ENCODE measurements around the gene RRAGC. TPM values are rescaled to one million over a fixed set of nuclear protein-coding genes. Genes with fewer than 3 reads are reported as not detected.
A peak's percentile ranks its signal among the peaks of the same experiment; 100 is the strongest.

RRAGC gene
- total and polyA plus RNA-seq, 10 donors = 9.4 to 28.1 (median 19.6) TPM

- peaks cover 4 to 98% (median 47%) of the 10 kb centered on the region in 7 donors for H3K27me3 ChIP-seq (replicated peaks in 1 of 7)
- peak in 10 of 11 experiments; percentile 8 to 93 (median 82) for TF ChIP-seq CTCF (IDR thresholded peaks at IDR 0.05 in 8 of 11, conservative IDR thresholded peaks at IDR 0.05 in 3 of 11)
- TF ChIP-seq POLR2AphosphoS5 (IDR thresholded peaks at IDR 0.05) = no peak
- no peaks in the 10 kb centered on the region for H3K36me3 ChIP-seq
- peak overlapping the region; percentile 16 to 63 (median 29) for H3K4me3 ChIP-seq
- peaks cover 0 to 8% (median 0%) of the 10 kb centered on the region in 8 donors for H3K9me3 ChIP-seq
- intact Hi-C loops (cut with DNase I; ENCODE audit: low total_unique reads) = loop anchor here (10.0 kb wide), 2 partner anchors 214 to 794 kb away; no protein-coding TSS in a partner anchor
- H3K27ac ChIP-seq = peak overlapping the region in 1 of 8 donors; percentile 21
- peak; percentile 88 for DNase-seq
- H3K4me1 ChIP-seq = peaks cover 13 to 40% (median 26%) of the 10 kb centered on the region in 6 donors
- 1 to 3% (median 2%) methylated on average over 36 to 70 of the region's 70 CpGs for WGBS, 5 donors
These were observed 41.2 kb downstream of the RRAGC start for GRCh38 chr1:38818175-38818976.

DNA sequence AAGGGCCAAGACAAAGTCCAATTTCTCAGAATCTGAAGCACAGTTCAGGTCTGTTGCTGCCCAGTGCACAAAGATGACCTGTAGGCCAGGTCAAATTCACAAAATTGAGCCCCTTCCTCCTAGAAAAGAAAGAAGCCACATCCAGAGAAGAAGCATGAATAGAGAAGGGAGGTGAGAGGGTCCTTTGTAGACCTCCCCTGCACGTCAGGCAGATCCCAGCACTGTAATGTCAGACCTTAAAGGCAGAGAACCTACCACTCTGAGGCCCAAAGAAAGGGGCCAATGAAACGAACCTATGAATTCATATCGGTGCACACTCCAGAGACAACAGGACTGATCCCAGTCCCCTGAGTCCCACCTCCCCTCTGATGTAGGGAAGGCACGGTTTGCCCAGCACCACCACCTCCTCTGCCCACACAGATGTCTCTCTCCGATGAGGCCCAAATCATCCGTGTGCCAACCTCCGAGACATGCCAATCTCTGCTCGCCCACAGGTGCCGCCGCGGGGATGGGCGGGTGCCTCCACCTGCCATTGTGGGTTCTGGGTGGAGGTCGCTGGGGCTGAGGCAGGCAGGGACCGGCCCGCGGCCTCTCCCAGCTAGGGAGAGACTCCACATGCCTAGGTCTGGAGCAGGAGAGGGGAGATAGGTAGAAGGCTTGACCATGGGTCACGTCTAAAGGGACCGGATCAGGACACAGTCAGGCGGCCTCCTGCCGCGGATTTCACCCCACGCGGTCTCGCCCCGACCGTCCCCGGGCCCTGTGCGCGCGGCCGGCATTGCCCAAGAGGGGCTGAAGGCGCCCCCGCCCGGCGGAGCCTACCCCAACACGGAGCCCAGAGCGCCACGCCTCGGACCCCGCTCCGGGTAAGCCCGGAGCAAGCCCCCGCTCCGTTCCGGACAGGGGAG, 42.1 kb downstream of the RRAGC start:
- WGBS, 5 donors = 39 to 85% (median 43%) methylated on average over 13 to 45 of the region's 45 CpGs
- intact Hi-C loops (cut with DNase I; ENCODE audit: low total_unique reads) = loop anchor here (10.0 kb wide), 2 partner anchors 213 to 793 kb away; no protein-coding TSS in a partner anchor
- Histone ChIP-seq H3K27me3 (replicated peaks in 1 of 7) (peaks cover 4 to 95% (median 47%) of the 10 kb centered on the region in 7 donors), H3K9me3 (peaks cover 0 to 8% (median 0%) of the 10 kb centered on the region in 8 donors), H3K4me1 (peaks cover 13 to 40% (median 26%) of the 10 kb centered on the region in 6 donors), H3K36me3 (no peaks in the 10 kb centered on the region), H3K27ac (no peak overlapping the region), H3K4me3 (peak overlapping the region; percentile 16 to 63 (median 29))
- TF ChIP-seq CTCF (IDR thresholded peaks at IDR 0.05 in 8 of 11, conservative IDR thresholded peaks at IDR 0.05 in 3 of 11) = no peak
- TF ChIP-seq POLR2A (IDR thresholded peaks at IDR 0.05) = no peak
- no peak for TF ChIP-seq POLR2AphosphoS5 (IDR thresholded peaks at IDR 0.05)
- no peak for DNase-seq

GRCh38 chr1:38815903-38816627, 43.5 kb downstream of the RRAGC start:
- TF ChIP-seq CTCF (IDR thresholded peaks at IDR 0.05 in 8 of 11, conservative IDR thresholded peaks at IDR 0.05 in 3 of 11) (no peak), POLR2AphosphoS5 (IDR thresholded peaks at IDR 0.05) (peak in 2 of 3 donors; percentile 55 to 73)
- Histone ChIP-seq H3K4me1 (peaks cover 13 to 40% (median 26%) of the 10 kb centered on the region in 6 donors), H3K9me3 (peaks cover 0 to 8% (median 0%) of the 10 kb centered on the region in 8 donors), H3K27me3 (replicated peaks in 1 of 7) (peaks cover 4 to 96% (median 47%) of the 10 kb centered on the region in 7 donors), H3K4me3 (peak overlapping the region in 1 of 8 donors; percentile 13), H3K36me3 (no peaks in the 10 kb centered on the region), H3K27ac (no peak overlapping the region)
- DNase-seq = no peak
- WGBS, 5 donors = 14 to 25% (median 21%) methylated on average over 25 to 36 of the region's 36 CpGs
- intact Hi-C loops (cut with DNase I; ENCODE audit: low total_unique reads) = loop anchor here (10.0 kb wide), 2 partner anchors 211 to 791 kb away; no protein-coding TSS in a partner anchor
